Urinary bladder (tissue), 4 donors: ENCODE results near the gene GPR18. TPM values are rescaled to one million over a fixed set of nuclear protein-coding genes. Genes with fewer than 3 reads are reported as not detected.

Experiments used
- DNase-seq: peaks from one replicate; pipeline ENCODE4 v3.0.0-alpha.2; 2015; ENCODE audit errors: extremely low spot score
- H3K27ac ChIP-seq: one replicate; pipeline ENCODE4 v1.5.1; 2013; ENCODE audit warnings: low read depth, mild to moderate bottlenecking, moderate library complexity
- H3K36me3 ChIP-seq: one replicate; pipeline ENCODE4 v1.6.1; 2013; ENCODE audit warnings: mild to moderate bottlenecking, moderate library complexity; ENCODE audit not compliant: insufficient read depth
- H3K4me1 ChIP-seq: one replicate; pipeline ENCODE4 v1.6.1; 2013; ENCODE audit warnings: mild to moderate bottlenecking, moderate library complexity; ENCODE audit not compliant: insufficient read depth
- H3K4me3 ChIP-seq: one replicate; pipeline ENCODE4 v1.5.1; 2013; ENCODE audit warnings: low read depth, low read length
- WGBS: extraction: QIAGEN DNeasy Blood & Tissue Kit; methylation state at CpG from one replicate; pipeline ENCODE4 v1.1.7; 2013; 5-methylcytosine and 5-hydroxymethylcytosine counted together
- polyA plus RNA-seq: library from polyadenylated mRNA; stranded (reverse); fragments of 200-250 nt; gene quantifications from one replicate; pipeline ENCODE4 v1.2.3, GENCODE V29; 2013
- total RNA-seq: library from RNA; depleted of rRNA; stranded (reverse); fragments of >200 nt; gene quantifications from one replicate; pipeline ENCODE4 v1.2.3, GENCODE V29; 2014
- donor health status: healthy with polysubstance abuse.
- donor health status: healthy.

GPR18 gene
- total and polyA plus RNA-seq, 2 donors, result 0.63 TPM; not detected in 1

DNA sequence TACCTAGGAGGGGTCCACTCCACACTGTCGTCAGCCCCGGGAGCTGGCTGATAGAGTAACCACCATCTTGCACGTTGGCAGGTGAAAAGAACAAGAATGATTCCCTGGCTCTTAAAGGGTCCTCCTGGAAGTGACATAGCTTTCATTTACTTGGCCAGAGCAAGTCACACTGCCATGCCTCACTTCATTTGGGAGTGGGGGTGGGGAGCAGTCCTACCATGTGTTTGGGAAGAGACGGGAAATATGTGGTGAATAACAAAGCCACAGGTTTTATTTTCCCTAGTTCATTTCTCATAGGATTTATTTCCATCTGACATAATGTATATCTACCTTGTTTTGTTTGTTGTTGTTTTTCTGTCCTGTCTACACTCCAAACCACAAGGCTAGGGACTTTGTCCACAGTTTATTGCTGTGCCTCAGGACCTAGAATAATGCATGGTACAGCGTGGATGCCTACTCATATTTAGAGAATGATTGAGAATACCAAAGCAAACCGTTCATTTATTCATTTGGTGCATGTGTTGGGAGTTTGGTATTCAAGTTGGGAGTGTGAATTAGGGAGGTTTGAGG lies 30.8 kb downstream of the GPR18 start:
- WGBS, result 94% methylated on average over 6 of the region's 6 CpGs
- Histone ChIP-seq H3K36me3 (no peaks in the 10 kb centered on the region), H3K4me3 (no peak overlapping the region), H3K4me1 (no peaks in the 10 kb centered on the region), H3K27ac (no peak overlapping the region)
- DNase-seq, result no peak

DNA sequence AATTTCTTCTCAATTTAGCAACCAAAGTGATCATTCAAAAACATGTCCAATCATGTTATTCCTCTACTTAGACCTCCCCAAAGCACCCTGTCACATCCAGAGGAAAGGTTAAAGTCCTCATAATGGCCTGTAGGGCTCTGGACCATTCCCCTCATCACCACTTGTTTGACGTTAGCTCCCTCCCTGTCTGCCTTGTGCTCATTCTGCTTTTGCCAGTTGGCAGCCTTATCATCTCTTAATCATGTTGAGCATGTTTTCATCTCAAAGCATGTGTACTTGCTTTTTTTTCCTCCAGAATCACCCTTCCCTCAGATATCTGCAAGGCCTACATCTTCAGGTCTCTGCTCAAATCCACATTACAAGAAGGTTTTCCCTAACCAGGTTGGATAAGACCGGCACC lies 31.7 kb downstream of the GPR18 start:
- 73% methylated on average over 2 of the region's 2 CpGs for WGBS
- Histone ChIP-seq H3K4me1 (no peaks in the 10 kb centered on the region), H3K27ac (no peak overlapping the region), H3K36me3 (no peaks in the 10 kb centered on the region), H3K4me3 (no peak overlapping the region)
- no peak for DNase-seq

DNA sequence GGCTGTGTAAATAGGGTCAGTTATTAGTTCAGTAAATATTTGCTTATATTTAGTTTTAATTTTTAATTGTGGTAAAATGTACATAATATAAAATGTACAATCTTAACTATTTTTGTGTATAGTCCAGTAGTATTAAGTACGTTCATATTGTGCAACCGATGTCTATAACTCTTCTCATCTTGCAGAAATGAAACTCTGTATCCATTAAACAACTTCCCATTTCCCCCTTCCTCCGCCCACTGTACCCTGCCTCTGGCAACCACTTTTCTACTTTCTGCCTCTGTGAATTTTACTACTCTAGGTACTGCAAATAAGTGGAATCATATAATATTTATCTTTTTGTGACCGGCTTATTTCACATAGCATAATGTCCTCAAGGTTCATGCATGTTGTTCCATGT lies 33.1 kb downstream of the GPR18 start:
- no peak overlapping the region for H3K4me3 ChIP-seq
- DNase-seq, result no peak
- H3K27ac ChIP-seq, result no peak overlapping the region
- no peaks in the 10 kb centered on the region for H3K36me3 ChIP-seq
- H3K4me1 ChIP-seq, result no peaks in the 10 kb centered on the region
- 80% methylated on average over 4 of the region's 4 CpGs for WGBS

DNA sequence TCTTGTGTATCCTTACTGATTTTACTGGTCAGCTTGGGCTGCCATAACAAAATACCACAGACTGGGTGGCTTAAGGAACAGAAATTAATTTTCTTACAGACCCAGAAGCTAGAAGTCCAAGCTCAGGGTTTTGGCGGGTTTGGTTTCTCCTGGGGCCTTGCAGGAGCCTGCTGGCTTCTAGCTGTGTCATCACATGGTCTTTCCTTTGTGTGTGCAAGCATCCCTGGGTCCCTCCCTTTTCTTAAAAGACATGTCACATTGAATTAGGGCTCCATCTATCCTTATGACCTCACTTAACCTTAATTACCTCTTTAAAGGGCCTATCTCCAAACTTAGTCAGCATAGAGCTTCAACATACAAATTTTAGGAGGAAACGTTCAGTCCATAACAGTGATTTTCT lies 34.2 kb downstream of the GPR18 start:
- Histone ChIP-seq H3K36me3 (no peaks in the 10 kb centered on the region), H3K4me1 (no peaks in the 10 kb centered on the region), H3K4me3 (no peak overlapping the region), H3K27ac (no peak overlapping the region)
- WGBS, result 85% methylated on average over 2 of the region's 2 CpGs
- DNase-seq, result no peak

DNA sequence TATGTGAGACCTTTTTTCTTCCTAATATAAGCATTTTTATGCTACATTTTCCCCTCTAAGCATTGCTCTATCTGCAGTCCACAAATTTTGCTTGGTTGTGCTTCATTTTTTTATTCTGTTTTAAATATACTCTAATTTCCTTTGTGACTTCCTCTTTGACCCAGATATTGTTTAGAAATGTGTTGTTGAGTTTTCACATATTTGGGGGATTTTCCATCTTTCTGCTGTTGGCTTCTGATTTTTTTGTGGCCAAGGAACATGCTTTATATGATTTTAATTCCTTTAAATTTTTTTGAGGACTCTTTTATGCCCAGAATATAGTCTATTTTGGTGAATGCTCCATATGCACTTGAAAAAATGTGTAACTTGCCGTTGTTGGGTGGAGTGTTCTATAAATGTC lies 34.6 kb downstream of the GPR18 start:
- no peak overlapping the region for H3K27ac ChIP-seq
- 50% methylated on average over 1 of the region's 1 CpG for WGBS
- H3K4me1 ChIP-seq, result no peaks in the 10 kb centered on the region
- no peak for DNase-seq
- no peaks in the 10 kb centered on the region for H3K36me3 ChIP-seq
- no peak overlapping the region for H3K4me3 ChIP-seq

DNA sequence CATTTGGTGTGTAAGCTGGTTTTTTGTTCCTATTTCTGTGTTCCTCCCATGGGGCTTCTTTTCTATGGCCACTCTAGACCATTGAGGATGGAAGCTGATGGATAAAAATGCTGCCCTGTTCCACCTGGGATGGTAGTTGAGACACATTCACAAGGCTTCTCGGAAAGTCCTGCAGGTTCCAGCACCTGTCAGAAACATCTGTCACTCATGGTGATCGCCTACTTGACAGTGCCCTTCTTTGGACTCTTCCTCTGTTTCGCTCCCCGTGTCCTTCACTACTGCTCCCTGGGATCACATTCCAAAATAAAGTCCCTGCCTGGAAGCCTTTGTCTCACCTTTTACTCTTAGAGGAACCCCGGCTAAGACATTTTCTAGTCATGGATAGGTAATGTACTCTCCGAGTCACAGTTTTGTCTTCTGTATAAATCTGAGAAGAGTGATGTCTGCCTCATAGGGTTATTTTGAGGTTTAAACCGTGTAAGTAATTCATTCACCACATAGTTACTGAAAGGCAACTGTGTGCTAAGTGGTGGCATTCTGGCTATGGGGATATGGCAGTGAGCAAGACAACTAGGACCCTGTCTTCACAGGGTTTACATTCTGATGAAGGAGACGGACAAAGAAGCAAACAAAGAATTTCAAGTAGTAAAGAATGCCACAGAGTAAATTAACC lies 36.5 kb downstream of the GPR18 start:
- Histone ChIP-seq H3K36me3 (no peaks in the 10 kb centered on the region), H3K27ac (no peak overlapping the region), H3K4me3 (no peak overlapping the region), H3K4me1 (no peaks in the 10 kb centered on the region)
- 95% methylated on average over 8 of the region's 8 CpGs for WGBS
- no peak for DNase-seq

DNA sequence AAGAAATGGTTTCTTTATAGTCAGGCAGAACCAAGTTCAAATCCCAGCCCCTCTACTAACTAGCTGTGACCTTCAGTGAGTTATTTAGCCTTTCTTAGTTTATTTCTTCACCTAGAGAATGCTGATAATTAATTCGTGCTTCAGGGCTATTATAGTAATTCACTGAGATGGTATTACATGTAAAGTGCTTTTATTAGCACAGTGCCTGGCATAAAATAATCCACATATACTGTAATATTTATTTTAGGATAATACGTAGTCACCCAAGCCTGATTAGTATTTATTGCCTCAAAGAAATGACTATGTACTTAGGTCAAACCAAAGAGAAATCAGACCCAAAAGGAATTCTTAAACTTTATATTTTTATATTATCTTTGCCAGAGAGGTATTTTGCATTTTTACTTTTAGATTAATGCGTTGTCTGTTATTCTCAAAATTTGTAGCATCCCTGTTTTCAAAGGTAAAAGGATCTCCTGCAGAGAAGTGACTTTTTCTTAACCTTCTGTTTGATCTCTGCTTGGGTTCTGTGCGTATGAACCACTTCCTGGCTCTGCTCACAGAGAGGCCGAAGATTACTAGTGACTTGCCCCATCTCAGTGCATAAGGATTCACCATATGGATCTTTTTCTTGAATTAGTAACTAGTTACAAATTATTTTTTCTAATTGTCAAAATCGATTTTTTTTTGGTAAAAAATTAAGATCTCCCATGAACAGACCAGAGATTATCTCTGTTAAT lies 37.8 kb downstream of the GPR18 start:
- Histone ChIP-seq H3K4me1 (no peaks in the 10 kb centered on the region), H3K27ac (no peak overlapping the region), H3K4me3 (no peak overlapping the region), H3K36me3 (no peaks in the 10 kb centered on the region)
- DNase-seq, result no peak
- 69% methylated on average over 6 of the region's 6 CpGs for whole genome bisulfite sequencing

DNA sequence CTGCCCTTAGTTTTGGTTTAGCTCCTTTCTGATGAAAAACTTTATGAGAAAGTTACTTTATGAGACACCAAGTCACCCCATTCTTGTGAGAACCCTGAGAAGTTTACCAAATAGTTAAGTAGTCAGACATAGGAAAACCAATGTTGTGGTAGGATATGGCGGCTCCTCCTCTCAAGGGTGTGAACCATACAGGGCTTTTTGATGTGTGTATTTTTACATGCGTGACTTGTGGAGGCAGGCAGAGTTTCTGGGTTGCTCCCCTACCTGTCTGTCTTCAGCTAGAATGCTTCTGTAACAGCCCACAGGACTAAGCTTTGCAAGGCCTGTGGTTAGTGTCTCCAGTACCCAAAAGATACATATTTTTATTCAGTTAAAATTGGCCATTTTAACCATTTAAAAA lies 39.2 kb downstream of the GPR18 start:
- Histone ChIP-seq H3K4me3 (no peak overlapping the region), H3K36me3 (no peaks in the 10 kb centered on the region), H3K4me1 (no peaks in the 10 kb centered on the region), H3K27ac (no peak overlapping the region)
- 79% methylated on average over 2 of the region's 2 CpGs for WGBS
- DNase-seq, result no peak

DNA sequence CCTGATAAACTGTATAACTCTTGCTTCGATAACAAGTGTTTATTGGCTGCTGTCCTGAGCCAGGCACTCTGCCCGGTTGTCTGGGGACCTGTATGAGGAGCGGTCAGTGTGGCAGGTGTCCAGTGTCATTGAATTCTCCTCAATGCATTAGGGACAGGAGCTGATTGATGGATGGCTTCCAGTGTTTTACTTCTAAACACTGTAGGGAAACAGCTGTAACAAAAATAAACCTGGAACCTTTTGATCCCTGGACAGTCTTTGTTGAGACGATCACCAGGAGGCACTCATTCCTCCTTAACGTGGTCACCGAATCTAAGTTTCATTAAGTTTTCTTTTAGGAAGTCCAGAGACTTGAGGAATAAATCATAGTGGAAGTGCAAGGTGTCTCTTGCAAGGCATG lies 39.6 kb downstream of the GPR18 start:
- WGBS, result 16% methylated on average over 6 of the region's 6 CpGs
- Histone ChIP-seq H3K27ac (no peak overlapping the region), H3K4me3 (no peak overlapping the region)

DNA sequence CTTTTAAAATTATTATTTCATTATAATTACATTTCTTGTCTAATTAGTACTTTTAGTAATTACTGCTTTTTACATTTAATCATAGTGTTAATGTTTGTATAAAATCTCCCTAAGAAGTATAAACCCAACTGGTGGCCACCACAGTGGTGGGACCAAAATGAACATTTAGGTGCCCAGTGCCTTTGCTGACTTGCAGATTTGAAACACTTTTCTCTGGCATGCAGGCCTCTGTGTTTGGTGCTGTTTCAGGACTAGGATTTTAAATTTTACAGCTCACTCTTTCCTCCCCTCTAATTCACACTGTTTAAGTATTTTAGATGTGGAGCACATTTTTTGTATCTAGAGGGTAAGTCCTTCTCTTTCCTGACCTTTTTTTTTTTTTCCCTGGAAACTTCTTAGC lies 40.1 kb downstream of the GPR18 start:
- Histone ChIP-seq H3K4me1 (no peaks in the 10 kb centered on the region), H3K4me3 (no peak overlapping the region), H3K36me3 (no peaks in the 10 kb centered on the region), H3K27ac (no peak overlapping the region)
- DNase-seq, result no peak

More for the DNA sequence above, 39.6 kb downstream of the GPR18 start:
- Histone ChIP-seq H3K4me1 (no peaks in the 10 kb centered on the region), H3K36me3 (no peaks in the 10 kb centered on the region)
- no peak for DNase-seq

DNA sequence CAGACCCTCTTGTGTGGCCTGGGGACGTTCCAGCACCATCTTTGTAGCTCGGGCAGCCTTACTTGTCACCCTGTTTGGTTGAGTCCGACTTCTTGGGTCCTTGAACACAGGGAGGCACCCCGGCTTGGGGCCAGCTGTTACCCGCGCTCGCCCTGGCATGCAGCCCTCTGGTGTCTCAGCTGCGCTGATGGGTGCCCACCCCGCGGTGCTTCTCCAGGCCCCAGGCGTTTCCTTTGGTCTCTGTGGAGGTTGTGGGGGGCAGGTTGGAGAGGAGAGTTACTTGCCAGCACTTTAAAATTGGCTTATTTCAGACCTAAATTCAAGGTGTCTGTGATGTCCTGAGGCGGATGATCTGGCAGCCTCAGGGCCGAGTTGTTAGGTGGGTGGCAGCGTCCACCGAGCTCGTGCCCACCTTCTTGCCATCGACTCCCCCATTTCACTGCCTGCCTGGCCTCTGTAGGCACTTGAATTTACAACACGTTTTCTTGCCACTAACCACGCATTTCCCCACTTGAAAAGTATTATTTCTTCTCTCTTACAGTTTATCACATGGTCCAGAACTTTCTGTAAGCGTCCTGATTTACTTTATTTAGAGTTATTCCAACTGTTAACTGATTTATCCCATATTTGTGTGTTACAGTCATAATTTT lies 40.6 kb downstream of the GPR18 start:
- 83% methylated on average over 20 of the region's 20 CpGs for WGBS
- DNase-seq, result no peak
- Histone ChIP-seq H3K36me3 (no peaks in the 10 kb centered on the region), H3K27ac (no peak overlapping the region), H3K4me1 (no peaks in the 10 kb centered on the region), H3K4me3 (no peak overlapping the region)

DNA sequence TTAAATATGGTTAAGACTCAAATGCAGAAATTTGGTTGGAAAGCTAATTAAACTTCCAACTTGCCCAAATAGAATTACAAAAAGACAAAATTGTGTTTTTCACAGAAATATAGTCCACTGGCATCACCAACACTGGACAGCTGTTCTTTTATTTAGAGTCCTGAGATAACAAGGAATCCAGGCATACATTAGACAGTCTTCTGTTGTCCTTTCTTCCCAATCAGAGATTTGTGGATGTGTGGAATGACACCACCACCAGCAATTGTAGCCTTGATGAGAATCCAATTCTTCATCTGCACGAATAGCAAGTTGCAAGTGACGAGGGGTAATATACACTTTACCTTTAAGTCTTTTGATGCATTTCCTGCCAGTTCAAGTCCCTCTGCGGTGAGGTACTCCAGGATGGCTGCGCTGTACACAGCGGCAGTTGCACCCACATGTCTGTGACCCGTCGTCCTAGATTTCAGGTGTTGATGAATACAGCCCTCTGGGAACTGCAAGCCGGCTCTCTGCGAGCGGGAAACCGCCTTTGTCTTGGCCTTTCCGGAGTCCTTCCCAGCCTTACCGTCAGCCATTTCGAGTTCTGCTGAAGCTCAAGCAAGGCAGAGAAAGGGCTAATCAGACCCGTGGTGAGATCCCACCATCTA lies 42.9 kb downstream of the GPR18 start:
- DNase-seq, result no peak
- H3K4me3 ChIP-seq, result no peak overlapping the region
- no peaks in the 10 kb centered on the region for H3K4me1 ChIP-seq
- no peak overlapping the region for H3K27ac ChIP-seq
- no peaks in the 10 kb centered on the region for H3K36me3 ChIP-seq
- 85% methylated on average over 15 of the region's 15 CpGs for WGBS

DNA sequence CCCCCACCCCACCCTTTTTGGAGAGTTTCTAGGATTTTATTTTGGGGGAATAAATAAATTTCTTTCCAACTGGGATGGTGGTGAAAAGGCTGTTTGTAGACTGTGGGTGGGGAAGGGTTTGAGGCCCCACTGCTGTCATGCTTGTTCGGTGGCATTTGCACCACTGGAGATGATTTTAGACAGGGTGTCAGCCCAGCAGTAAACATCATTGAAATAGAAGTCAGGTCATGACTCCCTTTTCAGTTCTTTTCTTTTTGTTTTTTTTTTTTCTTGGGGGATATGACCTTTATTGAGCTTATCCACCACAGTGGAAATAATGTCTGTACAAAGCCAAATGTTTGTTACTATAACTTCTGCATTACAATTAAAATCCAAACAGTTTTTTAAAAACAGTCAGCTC lies 43.4 kb downstream of the GPR18 start:
- H3K27ac ChIP-seq, result no peak overlapping the region
- H3K36me3 ChIP-seq, result no peaks in the 10 kb centered on the region
- 49% methylated on average over 1 of the region's 1 CpG for WGBS
- DNase-seq, result no peak
- no peaks in the 10 kb centered on the region for H3K4me1 ChIP-seq
- H3K4me3 ChIP-seq, result no peak overlapping the region
